Stimulated activated CD8-positive, alpha-beta memory T cell treated with anti-CD3 and anti-CD28 coated beads, Interleukin-15, amount 100 ng/mL, for 48 hours (primary cell): ENCODE measurements around the gene DRD2.
A peak's percentile ranks its signal among the peaks of the same experiment; 100 is the strongest.

Experiments
- DNase-seq, 2 donors: peaks; one replicate each; pipeline ENCODE4 v3.0.0-alpha.2; 2020; ENCODE audit warnings: low read depth in 2 of 2

DRD2 gene

GRCh38 chr11:113484223-113484622, 9.0 kb upstream of the DRD2 start:
- no peak for DNase-seq

DNA sequence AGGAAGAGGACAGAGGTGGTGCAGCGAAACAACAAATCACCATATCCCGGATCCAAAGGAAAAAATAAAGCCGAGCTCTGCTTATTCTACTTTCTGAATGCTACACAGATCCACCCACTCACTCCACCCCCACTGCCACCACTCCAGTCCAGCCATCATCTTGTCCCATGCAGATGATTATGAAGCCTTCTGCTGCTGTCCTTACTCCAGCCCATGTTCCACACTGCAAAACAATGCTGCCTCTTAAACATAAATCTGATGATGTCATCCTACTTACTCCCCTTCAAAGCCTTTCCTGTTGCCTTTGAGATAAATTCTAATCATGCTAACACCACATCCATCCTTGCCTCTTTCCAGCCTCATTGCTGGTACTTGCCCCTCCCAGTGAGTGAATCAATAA, 6.5 kb upstream of the DRD2 start:
- no peak for DNase-seq

DNA sequence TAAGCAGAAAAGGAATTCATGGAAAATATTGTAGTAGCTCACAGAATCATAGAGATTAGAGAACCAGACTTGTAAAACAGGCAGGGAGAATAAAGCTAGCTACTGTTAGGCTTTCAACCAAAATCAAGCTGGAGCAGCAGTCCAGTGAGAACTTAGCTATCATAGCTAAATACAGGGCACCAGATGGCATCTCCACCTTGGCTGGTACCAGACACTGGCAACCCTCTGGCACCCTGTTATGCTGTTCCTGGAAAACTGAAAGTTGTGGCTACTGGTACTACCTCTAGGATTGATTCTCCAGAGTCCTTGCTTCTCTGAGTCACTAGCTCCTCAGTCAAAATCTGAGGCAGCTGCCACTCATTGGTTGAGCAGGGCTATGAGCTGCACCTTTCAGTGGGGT, 6.0 kb upstream of the DRD2 start:
- no peak for DNase-seq

- no peak for DNase-seq
These were observed 2.1 kb upstream of the DRD2 start for GRCh38 chr11:113477321-113477720.

DNA sequence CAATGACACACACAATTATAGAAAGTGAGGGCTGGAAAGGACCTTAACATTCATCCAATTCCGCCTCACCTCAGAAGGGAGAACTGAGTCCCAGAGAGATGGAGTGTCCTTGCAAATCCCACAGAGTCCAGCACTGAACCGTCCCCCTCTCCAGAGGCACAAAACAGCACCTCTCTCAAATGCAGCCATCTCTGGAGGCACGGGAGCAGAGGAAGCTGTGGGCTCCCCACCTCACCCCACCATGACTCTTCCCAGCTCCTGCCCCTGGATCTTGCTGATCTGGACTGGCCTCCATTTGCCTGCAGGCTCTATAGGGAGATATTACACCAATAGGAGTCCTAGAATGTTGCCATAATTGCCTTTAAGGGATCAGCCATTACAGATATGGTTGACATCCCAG, 1.4 kb upstream of the DRD2 start:
- no peak for DNase-seq

GRCh38 chr11:113474362-113475159, 637 bp downstream of the DRD2 start:
- DNase-seq = peak; percentile 9 to 25

DNA sequence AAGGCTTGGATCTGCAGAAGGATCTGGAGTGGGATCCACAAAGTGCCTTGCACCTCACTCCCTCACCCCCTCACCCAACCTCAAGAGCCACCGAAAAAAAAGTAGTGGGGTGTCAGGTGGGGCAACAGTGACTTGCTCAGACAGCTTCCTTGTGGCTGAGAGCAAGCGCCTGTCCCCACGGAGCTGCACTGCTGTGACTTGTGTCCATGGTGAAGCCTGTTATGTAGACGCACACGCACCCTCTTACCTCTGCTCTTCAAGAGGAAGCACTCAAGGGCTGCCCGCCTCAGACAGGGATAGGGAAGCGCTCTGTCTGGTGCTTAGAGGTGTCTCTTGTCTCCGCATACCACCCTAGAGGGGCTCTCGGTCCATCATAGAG, 1.2 kb downstream of the DRD2 start:
- DNase-seq = no peak

DNA sequence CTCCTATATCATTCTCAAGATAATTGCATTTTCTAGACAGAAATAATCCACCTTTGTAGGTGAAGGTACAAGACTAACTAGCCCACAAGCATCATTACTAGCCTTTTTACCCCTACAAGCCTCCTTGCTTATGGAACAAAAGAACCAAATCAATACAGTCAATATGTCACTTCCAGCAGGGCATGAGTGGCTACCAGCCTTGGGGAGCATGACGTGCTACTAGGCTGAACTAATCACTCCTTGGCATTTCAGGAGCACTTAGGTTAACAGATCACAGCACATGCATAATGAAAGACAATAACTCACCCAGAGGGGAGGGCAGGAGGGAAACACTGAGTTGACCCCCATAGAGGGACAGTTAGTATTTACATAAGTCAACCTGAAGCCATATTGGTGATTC, 2.7 kb downstream of the DRD2 start:
- DNase-seq = no peak

- DNase-seq = no peak
These were observed 5.0 kb downstream of the DRD2 start for GRCh38 chr11:113470233-113470632.

DNA sequence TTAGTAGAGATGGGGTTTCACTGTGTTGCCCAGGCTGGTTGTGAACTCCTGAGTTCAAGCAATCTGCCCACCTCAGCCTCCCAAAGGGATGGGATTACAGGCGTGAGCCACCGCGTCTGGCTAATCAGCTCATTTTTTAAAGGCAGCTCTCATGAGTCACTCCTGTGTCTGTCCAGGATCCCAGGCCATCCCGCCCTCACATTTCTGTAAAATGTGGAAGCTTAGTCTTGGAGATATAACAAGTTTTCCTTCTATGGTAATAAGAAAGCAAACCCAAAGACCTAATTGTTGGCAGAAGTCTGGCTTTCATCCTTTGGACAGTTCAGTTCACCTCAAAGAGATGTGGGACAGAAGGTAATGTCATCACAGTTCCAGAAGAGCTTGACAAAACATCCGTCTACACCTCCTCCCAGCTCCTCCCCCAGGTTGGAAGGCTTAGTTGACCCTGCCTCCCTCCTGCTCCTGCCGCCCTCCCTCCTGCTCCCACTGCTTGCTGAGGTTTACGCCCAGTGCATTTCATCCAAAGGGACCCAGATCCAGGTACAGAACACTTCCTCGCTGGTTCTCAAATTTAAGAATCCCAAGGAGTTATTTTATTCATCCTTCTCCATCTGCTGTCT, 6.4 kb downstream of the DRD2 start:
- DNase-seq = no peak

- DNase-seq = no peak
These were observed 7.7 kb downstream of the DRD2 start for GRCh38 chr11:113467545-113467944.

- DNase-seq = no peak
These were observed 9.4 kb downstream of the DRD2 start for GRCh38 chr11:113465786-113466185.

DNA sequence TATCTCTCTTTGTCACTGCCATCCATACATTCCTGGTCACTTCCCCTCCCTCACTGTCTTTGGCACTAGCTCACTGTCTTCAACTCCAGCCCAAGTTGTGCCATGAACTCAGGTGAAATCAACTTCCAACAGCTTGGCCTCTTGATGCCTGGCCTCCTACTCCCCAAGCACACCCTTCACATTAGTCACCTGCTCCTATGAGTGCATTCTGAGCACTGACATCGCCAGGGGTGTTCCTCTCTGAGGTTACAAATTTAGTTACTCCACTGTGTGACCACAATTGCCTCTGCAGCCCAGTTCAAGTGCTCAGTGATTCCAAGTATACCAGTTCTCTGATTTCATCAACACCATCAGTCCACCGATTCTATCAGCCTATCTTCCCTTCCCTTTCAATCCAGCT, 10.8 kb downstream of the DRD2 start:
- DNase-seq = no peak

GRCh38 chr11:113462830-113463229, 12.4 kb downstream of the DRD2 start:
- no peak for DNase-seq

GRCh38 chr11:113461639-113462038, 13.6 kb downstream of the DRD2 start:
- DNase-seq = no peak

DNA sequence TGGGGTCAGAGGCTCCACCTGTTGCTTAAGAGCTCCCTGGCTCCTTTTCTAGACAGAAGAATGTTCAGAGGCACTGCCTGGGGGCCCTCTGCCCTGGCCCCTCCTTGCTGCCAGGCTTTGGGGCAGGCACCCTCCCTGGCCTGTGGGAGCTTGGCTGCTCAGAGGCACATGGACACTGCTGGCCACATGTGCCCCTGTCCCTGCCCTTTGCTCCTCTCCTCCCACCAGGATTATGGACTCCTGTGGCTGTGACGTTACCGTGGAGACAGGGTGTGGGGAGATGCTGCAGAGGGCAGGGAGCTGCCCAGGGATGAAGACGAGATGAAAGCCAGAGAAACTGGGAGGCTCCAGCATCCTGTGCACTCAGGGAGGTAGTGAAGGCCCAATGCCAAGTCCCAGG, 14.7 kb downstream of the DRD2 start:
- no peak for DNase-seq

- DNase-seq = no peak
These were observed 17.0 kb downstream of the DRD2 start for GRCh38 chr11:113458189-113458588.

GRCh38 chr11:113457784-113458183, 17.4 kb downstream of the DRD2 start:
- no peak for DNase-seq

DNA sequence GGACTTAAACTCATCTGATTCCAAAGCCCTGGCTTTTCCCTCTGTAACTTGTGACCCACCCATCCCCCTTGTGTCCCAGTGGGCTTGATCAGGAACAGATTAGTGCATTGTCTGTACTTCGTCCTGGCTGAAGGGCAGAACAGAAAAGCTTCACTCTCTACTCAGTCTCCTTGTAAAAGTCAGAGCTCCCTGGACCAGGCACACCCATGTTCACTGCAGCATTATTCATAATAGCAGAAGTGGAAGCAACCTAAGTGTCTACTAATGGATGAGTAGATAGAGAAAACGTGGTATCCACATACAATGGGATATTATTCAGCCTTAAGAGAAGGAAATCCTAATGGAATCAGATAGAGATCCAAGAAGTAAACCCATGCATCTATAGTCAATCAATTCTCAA, 20.7 kb downstream of the DRD2 start:
- DNase-seq = no peak

DNA sequence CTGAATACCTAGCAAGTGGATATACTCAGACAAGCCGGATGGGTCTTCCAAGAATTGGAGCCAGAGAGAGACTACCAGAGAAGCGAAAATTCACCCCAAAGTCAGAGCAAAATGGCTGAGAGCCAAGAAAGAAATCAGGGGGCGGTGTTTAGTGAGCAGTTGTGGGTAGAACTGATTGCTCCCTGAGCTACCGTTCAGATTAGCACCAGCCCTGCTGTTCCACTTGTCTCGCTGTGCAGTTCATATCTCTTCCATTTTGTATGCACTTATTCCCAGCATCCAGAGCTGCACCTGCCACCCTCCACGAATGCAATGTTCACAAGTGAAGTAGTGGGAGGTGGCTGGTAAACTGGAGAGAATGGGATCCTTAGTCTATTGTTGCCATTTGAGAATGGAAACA, 25.5 kb downstream of the DRD2 start:
- no peak for DNase-seq

DNA sequence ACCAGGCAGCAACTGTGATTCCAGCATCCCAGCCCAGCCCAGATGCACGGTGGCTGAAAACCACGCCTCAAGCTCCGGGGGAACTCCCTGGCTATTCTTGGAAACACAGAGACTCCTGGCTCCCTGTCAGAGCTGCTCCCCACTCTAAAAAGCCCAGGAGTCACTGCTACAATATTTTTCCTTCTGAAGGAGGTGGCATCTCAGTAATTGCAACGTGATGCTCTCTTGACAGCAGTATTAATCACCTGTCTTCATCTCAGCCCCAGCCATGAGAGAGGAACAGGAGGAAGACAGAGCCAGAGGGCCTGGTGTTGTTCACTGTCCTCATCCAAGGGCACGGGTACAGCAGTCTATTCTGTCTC, 26.9 kb downstream of the DRD2 start:
- DNase-seq = no peak

GRCh38 chr11:113447621-113448315, 27.4 kb downstream of the DRD2 start:
- no peak for DNase-seq

GRCh38 chr11:113446938-113447337, 28.3 kb downstream of the DRD2 start:
- no peak for DNase-seq
